ENCODE measurements around the gene GSE1.

- TF ChIP-seq FOXA3 (CRISPR knock-in tag; conservative IDR thresholded peaks at IDR 0.05 in 1 of 2, IDR thresholded peaks at IDR 0.05 in 1 of 2), result no peak
- no peak for TF ChIP-seq TARDBP (IDR thresholded peaks at IDR 0.05)
- no peak for TF ChIP-seq SMC3 (conservative IDR thresholded peaks at IDR 0.05; ENCODE audit: insufficient read depth, low read depth, low read length)
- no peak for TF ChIP-seq ZFP36 (IDR thresholded peaks at IDR 0.05; ENCODE audit: low read depth, low read length, partially characterized antibody)
- TF ChIP-seq SAP30 (IDR thresholded peaks at IDR 0.05; ENCODE audit: borderline replicate concordance, insufficient read depth, low read depth, low read length, poor library complexity, severe bottlenecking), result no peak
- no peak for TF ChIP-seq HDGF (IDR thresholded peaks at IDR 0.05)
- no peak for TF ChIP-seq THRA (IDR thresholded peaks at IDR 0.05)
- no peak for TF ChIP-seq EZH2 (IDR thresholded peaks at IDR 0.05; ENCODE audit: borderline replicate concordance, low read depth, low read length)
- TF ChIP-seq RFX5 (IDR thresholded peaks at IDR 0.05; ENCODE audit: low read depth, low read length), result no peak
- no peak for TF ChIP-seq ZNF184 (CRISPR knock-in tag; IDR thresholded peaks at IDR 0.05)
- no peak for TF ChIP-seq SUPT5H (IDR thresholded peaks at IDR 0.05)
- TF ChIP-seq FOXM1 (IDR thresholded peaks at IDR 0.05; ENCODE audit: low read depth), result no peak
- TF ChIP-seq FOXM1 (CRISPR knock-in tag; IDR thresholded peaks at IDR 0.05; ENCODE audit: low read depth), result no peak
- TF ChIP-seq ZNF644 (tag; IDR thresholded peaks at IDR 0.05; ENCODE audit: low read depth), result no peak
- no peak for TF ChIP-seq CTCF (IDR thresholded peaks at IDR 0.05 in 2 of 3, conservative IDR thresholded peaks at IDR 0.05 in 1 of 3; ENCODE audit: insufficient read depth in 2 of 3, low read depth in 1 of 3, low read length in 3 of 3)
Measured at GRCh38 chr16:85724126-85724879, 111.2 kb downstream of the GSE1 start.
